T-helper 2 cell treated with Interferon-gamma antibody and Interleukin-4, amounts not matched to agents 100 ng/mL and 5 ng/mL, for 36 hours (primary cell): ENCODE results near the gene GLIPR1. TPM values are rescaled to one million over a fixed set of nuclear protein-coding genes. Genes with fewer than 3 reads are reported as not detected.
"Not testable (repeated sequence)": the region's sequence is repeated elsewhere in the genome, so short reads cannot be mapped to it uniquely, and the experiment has no call there.

ENCODE experiments used
- intact Hi-C: fragments of 100-400 bp; cut with micrococcal nuclease; formaldehyde crosslinking; loops from one replicate; pipeline ENCODE4 v1.15.1; 2023
- total RNA-seq: library from RNA; stranded (reverse); gene quantifications from 2 replicates; pipeline ENCODE4 v1.2.3, GENCODE V29; 2022

The GLIPR1 gene
- total RNA-seq, 1 donor from 2014 or later, result 23.5 TPM

DNA sequence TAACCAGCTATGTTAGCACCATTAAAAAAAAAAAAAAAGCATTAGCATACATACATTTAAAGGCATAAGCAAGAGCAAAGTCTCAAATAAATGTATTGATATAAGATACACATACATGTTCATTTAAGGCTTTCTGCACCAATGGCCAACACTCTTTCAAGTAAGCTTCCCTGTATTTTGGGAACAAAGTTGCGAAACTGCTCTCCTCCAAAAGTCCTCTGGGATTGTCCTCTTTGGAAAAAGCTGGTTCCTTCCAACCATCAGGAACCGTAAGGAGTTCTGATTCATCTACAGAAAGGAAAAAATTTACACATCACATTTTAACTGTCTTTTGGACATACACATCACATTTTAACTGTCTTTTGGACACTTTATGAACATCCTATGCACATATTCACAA lies 27.6 kb downstream of the GLIPR1 start:
- intact Hi-C loops, result no loop called here

DNA sequence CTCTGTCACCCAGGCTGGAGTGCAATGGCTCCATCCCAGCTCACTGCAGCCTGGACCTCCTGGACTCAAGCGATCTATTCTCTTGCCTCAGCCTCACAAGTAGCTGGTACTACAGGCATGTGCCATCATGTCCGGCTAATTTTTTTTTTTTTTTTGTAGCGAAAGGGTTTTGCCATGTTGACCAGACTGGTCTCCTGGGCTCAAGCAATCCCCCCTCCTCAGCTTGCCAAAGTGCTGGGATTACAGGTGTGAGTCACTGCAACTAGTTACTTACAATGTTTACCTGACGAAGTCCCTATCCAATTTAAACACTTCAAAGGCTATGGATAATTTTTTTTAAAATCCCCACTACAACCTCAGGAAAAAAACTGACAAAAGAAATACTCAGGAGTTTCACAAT lies 29.1 kb downstream of the GLIPR1 start:
- intact Hi-C loops, result loop anchor here (2.0 to 10.0 kb wide), 5 partner anchors 213 to 1255 kb away; partner anchors contain the start of gene ZDHHC17

DNA sequence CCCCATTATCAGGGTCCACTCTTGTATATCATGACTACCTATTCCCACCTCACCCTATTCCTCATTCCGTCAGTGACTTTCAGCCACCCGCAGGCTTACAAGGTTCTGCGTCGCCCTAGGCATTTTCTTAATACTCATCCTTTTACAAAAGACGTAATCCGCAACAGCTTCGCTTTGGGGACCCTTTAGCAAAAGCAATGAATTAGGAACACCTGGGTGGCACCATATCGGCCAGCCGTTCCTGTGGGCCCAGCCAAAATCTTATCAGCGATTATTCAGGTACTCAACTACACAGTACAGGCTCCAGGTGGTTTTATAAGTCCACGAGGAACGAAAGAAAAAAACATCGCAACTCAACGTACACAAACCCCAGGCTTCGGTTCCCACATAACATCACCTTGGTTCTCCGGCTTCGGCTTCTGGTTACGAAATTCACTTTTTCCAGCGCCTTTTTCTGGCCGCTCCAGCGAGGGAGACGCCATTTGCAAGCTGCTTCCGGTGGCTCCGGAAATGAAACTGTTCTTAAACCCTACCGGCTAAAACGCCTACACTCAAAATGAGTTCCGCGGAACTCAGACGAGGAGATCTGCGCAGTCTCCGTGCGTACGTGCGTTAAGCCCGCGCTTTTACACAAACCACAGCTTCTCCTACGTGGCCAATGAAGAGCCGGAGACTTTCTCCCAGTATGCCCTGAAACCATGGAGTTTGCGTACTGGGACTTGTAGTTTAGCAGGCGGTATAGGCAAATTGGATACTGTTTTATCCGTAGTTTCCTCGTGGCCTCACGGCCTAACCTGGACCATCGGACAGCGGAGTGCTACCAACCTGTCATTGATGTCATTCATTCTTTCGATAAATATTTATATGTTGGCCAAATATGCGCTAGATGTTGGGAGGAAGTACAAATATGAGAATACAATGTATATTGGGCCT lies 30.8 kb downstream of the GLIPR1 start, which contains the start of gene KRR1:
Gene KRR1 (minus strand): TSS at position 494 of the 933 bp plus-strand sequence. CDS start 12 bp downstream, at position 482.
- intact Hi-C loops, result loop anchor here (1.0 to 10.0 kb wide), 13 partner anchors 31 to 1253 kb away; partner anchors contain the start of genes ATXN7L3B, BBS10, GLIPR1 and GLIPR1L1

DNA sequence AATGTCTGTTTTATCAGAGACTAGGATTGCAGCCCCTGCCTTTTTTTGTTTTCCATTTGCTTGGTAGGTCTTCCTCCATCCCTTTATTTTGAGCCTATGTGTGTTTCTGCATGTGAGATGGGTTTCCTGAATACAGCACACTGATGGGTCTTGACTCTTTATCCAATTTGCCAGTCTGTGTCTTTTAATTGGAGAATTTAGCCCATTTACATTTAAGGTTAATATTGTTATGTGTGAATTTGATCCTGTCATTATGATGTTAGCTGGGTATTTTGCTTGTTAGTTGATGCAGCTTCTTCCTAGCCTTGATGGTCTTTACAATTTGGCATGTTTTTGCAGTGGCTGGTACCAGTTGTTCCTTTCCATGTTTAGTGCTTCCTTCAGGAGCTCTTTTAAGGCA lies 40.7 kb downstream of the GLIPR1 start:
- intact Hi-C loops, result not testable (repeated sequence)

DNA sequence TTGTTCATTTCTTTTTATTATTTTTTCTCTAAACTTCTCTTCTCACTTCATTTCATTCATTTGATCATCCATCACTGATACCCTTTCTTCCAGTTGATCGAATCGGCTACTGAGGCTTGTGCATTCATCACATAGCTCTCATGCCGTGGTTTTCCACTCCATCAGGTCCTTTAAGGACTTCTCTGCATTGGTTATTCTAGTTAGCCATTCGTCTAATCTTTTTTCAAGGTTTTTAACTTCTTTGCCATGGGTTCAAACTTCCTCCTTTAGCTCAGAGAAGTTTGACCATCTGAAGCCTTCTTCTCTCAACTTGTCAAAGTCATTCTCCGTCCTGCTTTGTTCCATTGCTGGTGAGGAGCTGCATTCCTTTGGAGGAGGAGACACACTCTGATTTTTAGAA lies 41.6 kb downstream of the GLIPR1 start:
- intact Hi-C loops, result not testable (repeated sequence)

DNA sequence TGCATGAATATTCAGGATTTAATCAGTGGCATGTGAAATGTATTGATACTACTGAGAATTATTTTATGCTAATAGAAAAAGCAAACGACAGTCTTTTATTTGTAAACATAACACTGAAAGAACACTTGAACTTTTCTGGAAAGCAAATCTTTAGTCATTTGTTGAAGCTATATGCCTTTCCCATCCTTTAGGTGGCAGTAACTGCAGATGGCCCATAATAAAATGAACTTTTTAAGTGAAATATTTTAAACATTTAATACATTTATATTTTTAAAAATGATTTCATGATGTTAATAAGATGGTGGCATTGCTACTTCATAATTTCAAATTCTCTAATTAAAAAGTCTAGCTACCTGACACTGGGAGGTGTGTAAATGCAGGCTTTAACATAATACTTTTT lies 44.7 kb downstream of the GLIPR1 start:
- intact Hi-C loops, result loop anchor here (5.0 kb wide), 1 partner anchor 292 kb away; no protein-coding TSS in a partner anchor

DNA sequence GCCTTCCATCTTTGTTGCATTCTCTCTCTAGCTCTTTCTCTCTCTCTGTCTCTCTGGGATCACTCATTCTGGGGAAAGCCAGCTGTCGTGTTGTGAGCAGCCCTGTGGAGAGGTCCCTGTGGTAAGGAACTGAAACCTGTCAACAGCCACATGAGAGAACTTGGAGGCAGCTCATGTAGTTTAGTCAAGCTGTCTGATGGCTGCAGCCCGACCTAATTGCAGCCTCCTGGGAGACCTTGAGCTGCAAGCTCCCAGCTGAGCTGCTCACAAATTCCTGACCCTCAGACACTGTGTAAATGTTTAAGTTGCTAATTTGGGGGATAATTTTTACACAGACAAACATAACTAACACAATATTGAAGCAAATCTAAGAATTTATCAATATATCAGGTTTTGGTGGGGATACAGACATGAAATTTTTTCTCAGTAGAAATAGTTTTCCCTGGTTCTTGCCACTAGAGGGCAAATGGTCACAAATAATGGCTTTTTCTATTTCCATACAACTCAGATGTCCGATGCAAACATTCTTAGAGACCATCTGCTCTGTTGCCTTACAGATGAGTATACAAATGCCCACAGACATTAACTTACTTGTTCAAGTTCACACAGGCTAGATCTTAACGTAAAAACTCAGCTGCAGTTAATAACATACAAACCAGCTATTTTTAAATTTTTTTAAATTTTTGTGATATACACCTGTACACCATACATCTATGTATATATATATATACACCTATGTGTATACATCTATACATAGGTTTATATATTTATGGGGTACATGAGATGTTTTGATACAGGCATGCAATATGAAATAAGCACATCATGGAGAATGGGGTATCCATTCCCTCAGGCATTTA lies 46.3 kb downstream of the GLIPR1 start:
- intact Hi-C loops, result loop anchor here (1.0 to 5.0 kb wide), 4 partner anchors 290 to 928 kb away; partner anchors contain the start of gene BBS10

DNA sequence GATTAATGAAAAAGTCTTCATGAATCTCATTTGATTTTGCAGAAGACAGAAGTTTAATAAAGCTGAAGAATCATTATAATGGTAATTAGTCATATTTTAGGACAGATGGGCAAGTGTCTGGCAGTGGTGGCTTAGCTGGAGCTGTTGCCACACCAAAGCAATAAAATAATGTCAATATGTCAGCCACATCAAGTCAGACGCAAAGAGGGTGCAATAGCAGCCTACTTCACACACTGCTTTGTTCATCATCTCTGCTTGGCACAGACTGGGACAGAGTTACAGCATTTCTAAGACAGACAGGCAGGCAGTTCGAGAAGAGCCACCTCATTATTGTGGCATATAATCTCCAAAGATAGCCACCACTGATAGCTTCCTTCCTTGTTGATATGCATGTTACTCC lies 47.7 kb downstream of the GLIPR1 start:
- intact Hi-C loops, result loop anchor here (5.0 kb wide), 1 partner anchor 289 kb away; no protein-coding TSS in a partner anchor

DNA sequence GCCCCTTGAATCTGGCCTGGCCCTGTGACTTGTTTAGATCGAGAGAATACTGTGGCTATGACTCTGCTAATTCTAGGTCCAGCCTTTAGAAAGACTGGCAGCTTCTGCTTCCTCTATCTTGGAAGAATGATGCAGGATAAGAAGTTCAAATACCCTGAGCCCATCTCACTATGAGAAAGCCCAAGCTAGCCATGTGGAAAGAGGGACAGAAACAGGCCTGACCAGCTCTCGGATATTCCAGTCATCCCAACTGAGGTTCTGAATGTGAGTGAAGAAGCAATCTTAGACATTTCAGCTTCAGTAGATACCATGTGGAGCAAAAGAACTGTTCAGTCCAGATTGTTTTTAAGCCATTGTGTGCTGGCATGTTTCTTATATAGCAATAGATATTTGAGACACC lies 48.1 kb downstream of the GLIPR1 start:
- intact Hi-C loops, result loop anchor here (5.0 kb wide), 1 partner anchor 289 kb away; no protein-coding TSS in a partner anchor

DNA sequence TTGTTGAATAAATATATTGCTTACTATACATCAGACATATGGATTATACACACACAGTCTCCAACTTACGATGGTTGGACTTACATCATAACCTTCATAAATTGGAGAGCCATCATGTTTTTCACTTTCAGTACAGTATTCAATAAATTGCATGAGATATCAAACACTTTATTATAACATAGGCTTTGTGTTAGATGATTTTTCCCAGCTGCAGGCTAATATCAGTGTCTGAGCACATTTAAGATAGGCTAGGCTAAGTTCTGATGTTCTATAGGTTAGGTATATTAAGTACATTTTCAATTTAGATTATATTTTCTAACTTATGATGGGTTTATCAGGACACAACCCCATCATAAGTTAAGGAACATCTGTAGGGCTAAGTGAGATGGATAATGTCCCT lies 48.8 kb downstream of the GLIPR1 start:
- intact Hi-C loops, result loop anchor here (5.0 kb wide), 1 partner anchor 288 kb away; no protein-coding TSS in a partner anchor

DNA sequence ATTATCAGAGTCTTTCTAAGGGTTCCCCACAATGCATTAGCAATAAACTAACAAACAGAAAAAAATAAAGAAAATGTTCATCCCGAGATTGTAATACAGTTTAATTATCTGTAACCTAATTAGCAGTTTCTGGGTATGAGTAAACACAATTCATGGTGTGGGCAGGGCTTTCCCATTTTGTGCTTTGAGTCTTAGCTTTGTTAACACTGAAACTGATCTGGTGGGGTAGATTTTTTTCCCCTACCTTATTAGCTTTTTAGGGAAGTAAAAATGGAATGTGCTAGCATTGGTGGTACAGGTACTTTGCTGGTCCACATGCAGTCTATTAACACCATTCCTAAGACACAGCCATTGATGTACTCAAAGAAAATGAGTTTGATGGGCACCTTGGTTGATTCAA lies 49.3 kb downstream of the GLIPR1 start:
- intact Hi-C loops, result loop anchor here (5.0 kb wide), 1 partner anchor 287 kb away; no protein-coding TSS in a partner anchor

DNA sequence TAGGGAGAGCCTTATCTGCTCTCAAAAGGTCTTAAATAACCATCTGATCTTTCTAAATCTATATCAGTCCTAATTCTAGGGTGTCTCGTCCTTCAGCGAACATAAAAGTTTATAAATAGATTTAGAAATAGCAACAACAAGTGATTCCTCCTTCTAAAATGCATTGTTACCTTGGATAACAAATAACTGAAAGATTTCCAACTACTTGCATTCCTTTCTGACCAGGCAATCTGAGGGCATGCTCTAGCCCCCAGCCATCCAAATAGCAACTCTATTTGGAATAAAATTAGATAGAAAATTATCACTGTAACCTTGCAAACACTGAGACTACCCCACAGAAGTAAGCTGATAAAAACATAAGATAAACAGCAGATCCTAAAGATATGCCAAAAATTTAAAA lies 52.7 kb downstream of the GLIPR1 start:
- intact Hi-C loops, result no loop called here

DNA sequence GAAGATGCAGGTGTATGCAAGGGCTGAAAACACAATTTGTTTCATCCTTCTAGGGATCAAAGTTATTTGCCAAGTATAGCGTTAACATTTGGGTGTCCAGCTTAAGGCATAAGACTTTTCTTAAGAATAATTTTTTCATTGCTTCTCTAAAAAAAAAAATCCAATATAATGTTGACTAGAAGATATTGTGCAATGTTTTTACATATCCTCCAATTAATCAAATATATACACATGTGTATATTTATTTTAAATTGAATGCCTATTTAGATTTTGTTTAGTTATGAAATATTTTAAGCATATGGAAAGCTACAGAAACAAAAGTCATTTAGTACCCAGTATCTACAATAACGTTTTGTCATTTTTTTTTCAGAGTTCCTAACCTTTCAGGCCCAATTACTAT lies 59.3 kb downstream of the GLIPR1 start:
- intact Hi-C loops, result no loop called here

DNA sequence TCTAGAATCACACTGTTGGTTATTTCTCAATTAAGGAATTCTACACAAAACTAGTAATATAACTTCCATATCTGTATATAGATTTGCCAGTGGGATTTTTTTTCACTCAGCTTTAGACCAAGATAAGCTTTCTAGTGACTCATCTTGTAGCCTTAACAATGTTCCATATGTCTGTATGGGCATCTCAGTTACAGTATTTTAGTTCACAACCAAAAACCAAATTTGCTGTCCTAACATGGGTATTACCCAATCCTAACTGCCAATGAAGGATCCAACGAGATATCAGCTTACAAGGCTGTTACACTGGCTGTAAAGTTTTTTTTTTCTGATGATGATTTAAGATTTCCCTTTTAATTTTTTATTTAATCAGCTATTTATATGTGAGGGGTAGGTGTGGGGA lies 62.4 kb downstream of the GLIPR1 start:
- intact Hi-C loops, result no loop called here

DNA sequence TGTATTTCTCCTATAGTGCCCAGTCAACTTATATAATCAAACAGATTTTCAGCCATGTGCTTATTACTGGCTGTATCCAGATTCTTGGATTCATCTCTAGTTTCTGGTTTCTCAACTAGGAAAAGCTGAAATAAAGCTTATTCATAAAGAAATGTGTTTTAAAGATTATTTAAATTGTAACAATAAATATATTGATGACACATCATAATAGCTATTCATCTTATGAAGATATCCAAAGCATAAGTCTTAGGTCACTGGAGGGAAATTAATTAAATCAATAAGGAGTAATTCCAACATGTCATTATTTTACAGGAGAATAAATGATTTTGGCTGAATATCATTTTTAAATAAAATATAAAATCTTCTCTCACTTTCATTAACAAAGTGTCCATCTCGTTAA lies 63.0 kb downstream of the GLIPR1 start:
- intact Hi-C loops, result no loop called here

DNA sequence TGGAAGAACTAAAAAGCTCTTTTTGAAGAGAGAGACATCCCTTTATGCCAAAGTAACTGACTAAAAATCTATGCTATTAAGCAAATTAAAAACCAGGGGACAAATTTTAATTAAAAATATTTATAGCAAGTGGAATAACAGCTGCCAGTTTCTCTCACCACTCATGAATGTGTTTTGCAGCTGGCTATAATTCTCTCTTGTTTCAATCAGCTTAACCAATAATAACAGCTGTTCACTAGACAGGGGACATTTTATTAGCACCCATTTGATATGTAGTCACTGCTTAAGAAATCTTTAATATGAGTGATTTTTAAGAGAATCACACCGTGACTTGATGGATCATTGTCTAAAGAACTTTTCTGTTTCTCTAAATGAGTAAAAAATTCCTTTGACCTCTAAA lies 65.1 kb downstream of the GLIPR1 start:
- intact Hi-C loops, result no loop called here

DNA sequence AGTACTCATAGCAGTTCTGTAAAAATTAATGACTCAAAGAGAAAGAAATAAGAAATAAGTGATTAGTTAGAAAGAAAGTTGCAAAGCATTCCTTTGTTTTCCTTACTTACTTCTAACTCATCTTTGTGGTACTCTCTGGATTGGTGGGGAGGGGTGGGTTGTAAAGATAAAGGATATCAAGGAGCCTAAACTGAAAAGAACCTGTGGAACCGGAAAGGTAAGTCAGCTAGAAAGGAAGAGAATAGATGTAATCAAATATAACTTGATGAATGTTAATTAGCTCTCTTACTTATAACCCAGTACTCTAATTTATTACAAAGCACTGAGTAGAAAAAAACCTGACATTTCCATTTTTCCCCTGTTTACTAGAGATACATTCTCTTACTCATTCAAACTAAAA lies 68.3 kb downstream of the GLIPR1 start:
- intact Hi-C loops, result no loop called here

DNA sequence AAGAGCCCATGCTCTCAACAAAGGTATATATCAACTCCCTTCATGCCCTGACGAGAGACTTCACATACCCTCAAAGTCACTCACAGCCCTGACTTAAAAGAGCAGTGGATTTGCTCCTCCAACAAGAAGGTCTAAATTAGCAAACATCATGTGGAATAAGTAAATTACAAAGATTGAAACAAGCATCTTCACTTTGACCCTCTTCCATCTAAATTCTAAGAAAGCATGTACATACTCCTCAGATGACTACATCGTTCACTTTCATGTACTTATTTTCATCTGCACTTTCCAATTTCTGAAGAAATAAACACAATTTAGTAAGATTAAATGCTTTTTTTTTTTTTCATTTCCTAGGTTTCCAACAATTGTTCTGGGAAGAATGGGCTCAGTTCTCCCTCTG lies 69.4 kb downstream of the GLIPR1 start:
- intact Hi-C loops, result no loop called here

DNA sequence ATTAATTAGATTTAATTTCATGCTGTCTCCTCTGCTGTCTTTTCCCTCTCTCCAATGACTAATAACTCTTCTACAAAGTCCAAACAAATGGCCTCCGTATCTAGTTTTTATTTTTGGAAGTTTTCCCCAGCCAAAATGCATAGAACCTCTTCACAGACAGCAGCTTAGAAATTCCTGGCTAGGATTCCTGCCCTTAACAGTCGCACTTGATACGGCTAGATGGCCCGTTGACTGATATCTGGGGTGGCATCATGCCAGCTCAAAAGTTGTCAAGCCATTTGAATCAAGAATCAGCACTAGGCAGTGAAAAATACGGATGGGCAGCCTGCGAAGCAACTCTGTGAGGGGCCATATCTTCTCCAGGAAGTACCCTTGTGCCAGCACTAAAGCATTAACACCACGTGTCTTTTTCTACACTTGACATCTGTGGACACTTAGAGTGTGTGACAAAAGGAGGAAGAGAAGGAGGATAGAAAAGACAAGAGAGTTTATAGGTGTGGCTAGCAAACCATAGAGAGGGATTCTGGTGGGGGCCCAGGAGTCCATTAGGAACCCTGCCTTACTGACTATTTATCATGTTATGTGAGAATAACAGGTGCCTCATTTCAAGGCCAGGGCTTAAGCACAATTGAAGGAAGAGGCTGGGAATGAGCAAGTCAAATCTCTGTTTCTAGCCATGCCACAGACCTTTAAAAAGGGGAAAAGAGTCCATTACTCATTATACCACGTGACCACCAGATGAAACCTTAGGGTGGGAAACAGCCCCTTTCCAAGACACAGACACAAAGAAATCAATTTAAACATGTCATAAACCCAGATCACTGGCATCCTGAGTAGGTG lies 70.1 kb downstream of the GLIPR1 start:
- intact Hi-C loops, result no loop called here

DNA sequence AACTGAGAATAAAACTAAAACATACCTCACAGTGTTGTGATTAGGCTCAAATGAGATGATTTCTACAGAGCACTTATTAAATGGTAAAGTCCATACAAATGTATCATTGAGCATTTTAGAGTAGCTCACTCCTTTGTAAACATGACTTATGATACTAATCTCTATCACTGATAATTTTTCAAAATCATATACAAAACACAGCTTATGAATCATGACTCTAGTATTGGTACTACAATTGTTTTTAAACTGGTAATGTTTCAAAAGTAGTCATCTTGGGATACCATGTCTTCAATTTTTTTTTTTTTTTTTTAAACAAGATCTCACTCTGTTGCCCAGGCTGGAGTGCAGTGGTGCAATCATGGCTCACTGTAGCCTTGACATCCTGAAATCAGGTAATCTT lies 70.9 kb downstream of the GLIPR1 start:
- intact Hi-C loops, result no loop called here

DNA sequence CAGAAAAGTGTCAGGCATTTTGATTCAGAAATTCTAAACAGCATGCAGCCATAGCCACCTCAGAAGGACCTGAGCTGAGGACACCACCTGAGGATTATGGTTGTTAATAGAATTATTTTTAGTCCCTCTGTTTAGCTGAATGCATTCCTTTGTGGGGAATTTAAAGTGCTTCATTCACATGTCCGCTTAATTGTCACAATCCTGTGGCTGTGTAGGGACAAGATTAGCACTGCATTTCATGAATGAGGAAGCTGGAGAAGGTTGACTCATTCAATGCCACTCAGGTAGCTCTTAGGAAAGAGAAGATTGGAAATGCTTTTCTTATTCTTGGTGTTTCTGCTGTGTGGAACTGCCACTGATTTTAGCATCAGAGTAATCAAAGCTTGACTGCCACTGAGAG lies 72.8 kb downstream of the GLIPR1 start:
- intact Hi-C loops, result no loop called here
